ENCODE measurements around the gene OPA3. TPM values are rescaled to one million over a fixed set of nuclear protein-coding genes. Genes with fewer than 3 reads are reported as not detected.
"Not testable (repeated sequence)": the region's sequence is repeated elsewhere in the genome, so short reads cannot be mapped to it uniquely, and the experiment has no call there.

Gene OPA3
- total and polyA plus RNA-seq, 2 experiments from 2014 or later = 11.5 to 14.5 TPM

- H3K36me3 ChIP-seq (ENCODE audit: insufficient read depth) = no peaks in the 10 kb centered on the region
- Mint-ChIP-seq H3K27me3 (ENCODE audit: insufficient read depth, low read depth, poor library complexity) (peaks cover 13% of the 10 kb centered on the region), H3K4me3 (peak overlapping the region; percentile 92), H3K4me1 (peaks cover 14% of the 10 kb centered on the region), H3K27ac (peak overlapping the region; percentile 95), H3K36me3 (ENCODE audit: low read depth) (peaks cover 25% of the 10 kb centered on the region; the same call in 2 of the 3 replicates), H3K9me3 (no peaks in the 10 kb centered on the region)
- no peak for TF ChIP-seq STAT1 (IDR thresholded peaks at IDR 0.05; ENCODE audit: unreplicated experiment)
- 0 out of 2 replicates have a peak, but pooled peaks have one; percentile 34 for TF ChIP-seq POLR2AphosphoS5 (IDR thresholded peaks at IDR 0.05; ENCODE audit: low read depth)
- peak overlapping the region; percentile 95 for H3K4me3 ChIP-seq
- peak overlapping the region; percentile 84; the same call in 1 of the 2 replicates for H3K27ac ChIP-seq (ENCODE audit: low read depth)
- peak overlapping the region; percentile 49; the same call in 1 of the 2 replicates for H2AFZ ChIP-seq
- H3K27me3 ChIP-seq (ENCODE audit: insufficient read depth) = no peaks in the 10 kb centered on the region
- no peaks in the 10 kb centered on the region for H3K79me2 ChIP-seq (replicated peaks; ENCODE audit: insufficient read depth)
- peak; percentile 71 for DNase-seq (ENCODE audit: low spot score)
- no peaks in the 10 kb centered on the region for H3K9me2 ChIP-seq (ENCODE audit: insufficient read depth)
- no peaks in the 10 kb centered on the region for H4K20me1 ChIP-seq (replicated peaks; ENCODE audit: insufficient read depth)
- ATAC-seq = peak; percentile 32
- H3F3A ChIP-seq (replicated peaks; ENCODE audit: low read depth) = 0 out of 2 replicates have a peak, but pooled peaks cover 4% of the 10 kb centered on the region
- H3K4me2 ChIP-seq = peak overlapping the region; percentile 96
- H3K4me1 ChIP-seq (ENCODE audit: insufficient read depth) = peaks cover 11% of the 10 kb centered on the region; the same call in 1 of the 2 replicates
Measured at GRCh38 chr19:45616704-45617017, 32.1 kb upstream of the OPA3 start.

- H2AFZ ChIP-seq = peak overlapping the region; percentile 83
- TF ChIP-seq NANOG (IDR thresholded peaks at IDR 0.05; ENCODE audit: borderline replicate concordance) (no peak), POLR2AphosphoS5 (IDR thresholded peaks at IDR 0.05; ENCODE audit: low read depth) (peak; percentile 58)
- Mint-ChIP-seq H3K36me3 (ENCODE audit: low read depth) (peaks cover 29% of the 10 kb centered on the region; the same call in 2 of the 3 replicates), H3K27me3 (ENCODE audit: insufficient read depth, low read depth, poor library complexity) (peaks cover 13% of the 10 kb centered on the region), H3K27ac (peak overlapping the region; percentile 96), H3K9me3 (no peaks in the 10 kb centered on the region), H3K4me3 (peak overlapping the region; percentile 92), H3K4me1 (peaks cover 14% of the 10 kb centered on the region)
- no peaks in the 10 kb centered on the region for H3K27me3 ChIP-seq (ENCODE audit: insufficient read depth)
- H3K36me3 ChIP-seq (ENCODE audit: insufficient read depth) = no peaks in the 10 kb centered on the region
- H3K4me2 ChIP-seq = peak overlapping the region; percentile 96
- H4K20me1 ChIP-seq (replicated peaks; ENCODE audit: insufficient read depth) = no peaks in the 10 kb centered on the region
- no peaks in the 10 kb centered on the region for H3K9me2 ChIP-seq (ENCODE audit: insufficient read depth)
- DNase-seq (ENCODE audit: low spot score) (peak; percentile 99), ATAC-seq (peak; percentile 90)
- peaks cover 11% of the 10 kb centered on the region; the same call in 1 of the 2 replicates for H3K4me1 ChIP-seq (ENCODE audit: insufficient read depth)
- H3K79me2 ChIP-seq (replicated peaks; ENCODE audit: insufficient read depth) = no peaks in the 10 kb centered on the region
- H3K27ac ChIP-seq (ENCODE audit: low read depth) = peak overlapping the region; percentile 92
- H3K4me3 ChIP-seq = peak overlapping the region; percentile 95
- 0 out of 2 replicates have a peak, but pooled peaks cover 4% of the 10 kb centered on the region for H3F3A ChIP-seq (replicated peaks; ENCODE audit: low read depth)
Measured at GRCh38 chr19:45615795-45616703, 31.4 kb upstream of the OPA3 start.

GRCh38 chr19:45615056-45615455 lies 30.5 kb upstream of the OPA3 start:
- not testable (repeated sequence) for H3K27ac ChIP-seq (ENCODE audit: low read depth); H2AFZ ChIP-seq; ATAC-seq; H3K9me2 ChIP-seq (ENCODE audit: insufficient read depth); H3K27me3 Mint-ChIP-seq (ENCODE audit: insufficient read depth, low read depth, poor library complexity); H3K79me2 ChIP-seq (replicated peaks; ENCODE audit: insufficient read depth); DNase-seq (ENCODE audit: low spot score); H3K27ac Mint-ChIP-seq; H4K20me1 ChIP-seq (replicated peaks; ENCODE audit: insufficient read depth); H3K36me3 ChIP-seq (ENCODE audit: insufficient read depth); H3K4me1 ChIP-seq (ENCODE audit: insufficient read depth); H3K9me3 Mint-ChIP-seq; H3F3A ChIP-seq (replicated peaks; ENCODE audit: low read depth); H3K27me3 ChIP-seq (ENCODE audit: insufficient read depth)
- Histone ChIP-seq H3K4me2 (peak overlapping the region; percentile 87), H3K4me3 (peak overlapping the region; percentile 39; the same call in 1 of the 2 replicates)
- Mint-ChIP-seq H3K4me3 (peak overlapping the region; percentile 92), H3K4me1 (peaks cover 11% of the 10 kb centered on the region), H3K36me3 (ENCODE audit: low read depth) (peaks cover 31% of the 10 kb centered on the region; the same call in 2 of the 3 replicates)

Data from GM23338 (cell line).